Naive B cell (primary cell): ENCODE measurements around the gene CLEC4F. TPM values are rescaled to one million over a fixed set of nuclear protein-coding genes. Genes with fewer than 3 reads are reported as not detected.
A peak's percentile ranks its signal among the peaks of the same experiment; 100 is the strongest.

Experiments
- ATAC-seq, 2 donors: fragments of 150-1000 bp; cut with Tn5 transposase; 2 replicates each; pipeline ENCODE4 v1.10.0; 2021; ENCODE audit warnings: low read depth in 2 of 2, mild to moderate bottlenecking in 2 of 2, moderate library complexity in 2 of 2
- DNase-seq: peaks from one replicate; pipeline ENCODE4 v3.0.0; 2022
- H3K27ac Mint-ChIP-seq, 6 donors: one replicate each; pipeline ENCODE4 v1.8.0; 2020 to 2022; ENCODE audit warnings: mild to moderate bottlenecking in 6 of 6, mixed read lengths in 6 of 6, moderate library complexity in 5 of 6, inconsistent platforms in 2 of 6
- H3K27me3 Mint-ChIP-seq, 3 donors: one replicate each; pipeline ENCODE4 v1.8.0; 2021 to 2022; ENCODE audit warnings: mixed read lengths in 3 of 3, mild to moderate bottlenecking in 1 of 3
- H3K36me3 Mint-ChIP-seq, 2 donors: one replicate each; pipeline ENCODE4 v1.8.0; 2020 to 2022; ENCODE audit warnings: mixed read lengths in 2 of 2, inconsistent platforms in 1 of 2, mild to moderate bottlenecking in 1 of 2
- H3K4me1 Mint-ChIP-seq, 3 donors: one replicate each; pipeline ENCODE4 v1.8.0; 2020 to 2022; ENCODE audit warnings: mixed read lengths in 3 of 3, inconsistent platforms in 1 of 3, mild to moderate bottlenecking in 1 of 3, moderate library complexity in 1 of 3
- H3K4me3 Mint-ChIP-seq, 8 donors: one replicate each; pipeline ENCODE4 v1.8.0; 2020 to 2022; ENCODE audit warnings: mild to moderate bottlenecking in 8 of 8, mixed read lengths in 8 of 8, moderate library complexity in 8 of 8, inconsistent platforms in 2 of 8
- H3K9me3 Mint-ChIP-seq, 7 donors: one replicate each; pipeline ENCODE4 v1.8.0; 2020 to 2022; ENCODE audit warnings: mixed read lengths in 7 of 7, mild to moderate bottlenecking in 5 of 7, inconsistent platforms in 2 of 7, moderate library complexity in 1 of 7
- polyA plus RNA-seq, 6 donors: library from polyadenylated mRNA; unstranded; fragments of 300-500 nt; fragmentation: Illumina TruSeq; gene quantifications; one replicate each; pipeline ENCODE4 v1.2.3, GENCODE V29; 2021; ENCODE audit warnings: low read depth in 6 of 6

The CLEC4F gene
- polyA plus RNA-seq = not detected

- no peaks in the 10 kb centered on the region for H3K9me3 Mint-ChIP-seq
- H3K36me3 Mint-ChIP-seq = no peaks in the 10 kb centered on the region
- H3K4me1 Mint-ChIP-seq = no peaks in the 10 kb centered on the region
- peaks cover 26 to 55% (median 32%) of the 10 kb centered on the region in 3 donors for H3K27me3 Mint-ChIP-seq
- no peak for ATAC-seq
- H3K27ac Mint-ChIP-seq = no peak within 1 kb of the TSS
- no peak for DNase-seq
- H3K4me3 Mint-ChIP-seq = no peak within 1 kb of the TSS
Measured at GRCh38 chr2:70820499-70820898, at the start of gene CLEC4F. Gene CLEC4F, minus strand, starts transcription at chr2:70820599. Its CDS starts 76 bp downstream, at chr2:70820523.

GRCh38 chr2:70868970-70869369, 48.6 kb upstream of the CLEC4F start:
- no peaks in the 10 kb centered on the region for H3K9me3 Mint-ChIP-seq
- ATAC-seq = no peak

GRCh38 chr2:70861777-70862625, 41.6 kb upstream of the CLEC4F start:
- Mint-ChIP-seq H3K4me1 (peaks cover 0 to 5% (median 3%) of the 10 kb centered on the region in 3 donors), H3K9me3 (no peaks in the 10 kb centered on the region), H3K27me3 (peaks cover 65 to 74% (median 73%) of the 10 kb centered on the region in 3 donors), H3K4me3 (peak overlapping the region in 1 of 8 donors; percentile 32), H3K27ac (no peak overlapping the region), H3K36me3 (no peaks in the 10 kb centered on the region)
- DNase-seq (peak; percentile 33), ATAC-seq (peak; percentile 53 to 58)

More at GRCh38 chr2:70868970-70869369, 48.6 kb upstream of the CLEC4F start:
- H3K4me1 Mint-ChIP-seq = peaks cover 0 to 6% (median 5%) of the 10 kb centered on the region in 3 donors
- peaks cover 46 to 56% (median 46%) of the 10 kb centered on the region in 3 donors for H3K27me3 Mint-ChIP-seq
- DNase-seq = no peak
- no peaks in the 10 kb centered on the region for H3K36me3 Mint-ChIP-seq
- no peak overlapping the region for H3K27ac Mint-ChIP-seq
- H3K4me3 Mint-ChIP-seq = no peak overlapping the region

GRCh38 chr2:70855667-70856066, 35.3 kb upstream of the CLEC4F start:
- ATAC-seq = no peak
- H3K27me3 Mint-ChIP-seq = peaks cover 32 to 41% (median 35%) of the 10 kb centered on the region in 3 donors

GRCh38 chr2:70854411-70854810, 34.0 kb upstream of the CLEC4F start:
- no peak overlapping the region for H3K27ac Mint-ChIP-seq
- DNase-seq = no peak

More at GRCh38 chr2:70855667-70856066, 35.3 kb upstream of the CLEC4F start:
- Mint-ChIP-seq H3K9me3 (no peaks in the 10 kb centered on the region), H3K4me3 (no peak overlapping the region), H3K27ac (no peak overlapping the region), H3K4me1 (no peaks in the 10 kb centered on the region), H3K36me3 (no peaks in the 10 kb centered on the region)
- no peak for DNase-seq

GRCh38 chr2:70852824-70853223, 32.4 kb upstream of the CLEC4F start:
- H3K27me3 Mint-ChIP-seq = peaks cover 12 to 13% (median 12%) of the 10 kb centered on the region in 3 donors
- H3K4me3 Mint-ChIP-seq = no peak overlapping the region
- DNase-seq = no peak
- no peaks in the 10 kb centered on the region for H3K4me1 Mint-ChIP-seq
- ATAC-seq = no peak
- H3K9me3 Mint-ChIP-seq = peaks cover 0 to 3% (median 0%) of the 10 kb centered on the region in 7 donors
- H3K27ac Mint-ChIP-seq = no peak overlapping the region
- H3K36me3 Mint-ChIP-seq = no peaks in the 10 kb centered on the region

More at GRCh38 chr2:70854411-70854810, 34.0 kb upstream of the CLEC4F start:
- Mint-ChIP-seq H3K36me3 (no peaks in the 10 kb centered on the region), H3K27me3 (peaks cover 21 to 28% (median 23%) of the 10 kb centered on the region in 3 donors), H3K4me3 (no peak overlapping the region), H3K9me3 (no peaks in the 10 kb centered on the region), H3K4me1 (no peaks in the 10 kb centered on the region)
- no peak for ATAC-seq

GRCh38 chr2:70851704-70852103, 31.3 kb upstream of the CLEC4F start:
- no peak overlapping the region for H3K4me3 Mint-ChIP-seq
- ATAC-seq (no peak), DNase-seq (no peak)
- H3K4me1 Mint-ChIP-seq = no peaks in the 10 kb centered on the region
- H3K27ac Mint-ChIP-seq = no peak overlapping the region
- no peaks in the 10 kb centered on the region for H3K36me3 Mint-ChIP-seq
- peaks cover 4 to 6% (median 5%) of the 10 kb centered on the region in 3 donors for H3K27me3 Mint-ChIP-seq
- peaks cover 0 to 12% (median 3%) of the 10 kb centered on the region in 7 donors for H3K9me3 Mint-ChIP-seq

GRCh38 chr2:70850925-70851324, 30.5 kb upstream of the CLEC4F start:
- H3K4me3 Mint-ChIP-seq = no peak overlapping the region
- ATAC-seq = no peak

GRCh38 chr2:70842401-70842800, 22.0 kb upstream of the CLEC4F start:
- DNase-seq (no peak), ATAC-seq (no peak)
- peak overlapping the region in 1 of 8 donors; percentile 79 for H3K4me3 Mint-ChIP-seq
- H3K27ac Mint-ChIP-seq = no peak overlapping the region
- no peaks in the 10 kb centered on the region for H3K4me1 Mint-ChIP-seq
- H3K9me3 Mint-ChIP-seq = peaks cover 1 to 19% (median 7%) of the 10 kb centered on the region in 7 donors
- H3K36me3 Mint-ChIP-seq = peaks cover 0 to 15% of the 10 kb centered on the region in 2 donors
- H3K27me3 Mint-ChIP-seq = peaks cover 23 to 57% (median 50%) of the 10 kb centered on the region in 3 donors

More at GRCh38 chr2:70850925-70851324, 30.5 kb upstream of the CLEC4F start:
- Mint-ChIP-seq H3K27ac (no peak overlapping the region), H3K36me3 (no peaks in the 10 kb centered on the region), H3K4me1 (no peaks in the 10 kb centered on the region), H3K27me3 (no peaks in the 10 kb centered on the region), H3K9me3 (peaks cover 0 to 18% (median 6%) of the 10 kb centered on the region in 7 donors)
- no peak for DNase-seq

- H3K4me3 Mint-ChIP-seq = no peak overlapping the region
- ATAC-seq = no peak
- H3K4me1 Mint-ChIP-seq = no peaks in the 10 kb centered on the region
- DNase-seq = no peak
- peaks cover 34 to 61% (median 51%) of the 10 kb centered on the region in 3 donors for H3K27me3 Mint-ChIP-seq
- H3K9me3 Mint-ChIP-seq = peaks cover 0 to 7% (median 0%) of the 10 kb centered on the region in 7 donors
- peaks cover 0 to 10% of the 10 kb centered on the region in 2 donors for H3K36me3 Mint-ChIP-seq
- H3K27ac Mint-ChIP-seq = peak overlapping the region in 1 of 6 donors; percentile 6
Measured at GRCh38 chr2:70837980-70838925, 17.9 kb upstream of the CLEC4F start.

GRCh38 chr2:70835643-70836042, 15.2 kb upstream of the CLEC4F start, which contains the start of gene CD207:
Gene CD207, minus strand, starts transcription at chr2:70835816. Its CDS starts 40 bp downstream, at chr2:70835776.
- no peak for ATAC-seq
- Mint-ChIP-seq H3K4me3 (peak within 1 kb of the TSS in 1 of 8 donors; percentile 1), H3K27ac (no peak within 1 kb of the TSS), H3K36me3 (no peaks in the 10 kb centered on the region), H3K4me1 (no peaks in the 10 kb centered on the region), H3K9me3 (no peaks in the 10 kb centered on the region), H3K27me3 (peaks cover 22 to 45% (median 34%) of the 10 kb centered on the region in 3 donors)
- no peak for DNase-seq

- H3K27ac Mint-ChIP-seq = no peak overlapping the region
- H3K4me3 Mint-ChIP-seq = no peak overlapping the region
- H3K36me3 Mint-ChIP-seq = no peaks in the 10 kb centered on the region
- ATAC-seq (no peak), DNase-seq (no peak)
- H3K4me1 Mint-ChIP-seq = no peaks in the 10 kb centered on the region
- peaks cover 20 to 52% (median 40%) of the 10 kb centered on the region in 3 donors for H3K27me3 Mint-ChIP-seq
- H3K9me3 Mint-ChIP-seq = no peaks in the 10 kb centered on the region
Measured at GRCh38 chr2:70834881-70835280, 14.5 kb upstream of the CLEC4F start.

GRCh38 chr2:70834106-70834505, 13.7 kb upstream of the CLEC4F start:
- peaks cover 20 to 52% (median 41%) of the 10 kb centered on the region in 3 donors for H3K27me3 Mint-ChIP-seq
- ATAC-seq (no peak), DNase-seq (no peak)
- no peaks in the 10 kb centered on the region for H3K9me3 Mint-ChIP-seq
- H3K4me1 Mint-ChIP-seq = no peaks in the 10 kb centered on the region
- no peak overlapping the region for H3K27ac Mint-ChIP-seq
- no peaks in the 10 kb centered on the region for H3K36me3 Mint-ChIP-seq
- no peak overlapping the region for H3K4me3 Mint-ChIP-seq
